T-helper 2 cell (primary cell): ENCODE data around the gene GRAPL.
A peak's percentile ranks its signal among the peaks of the same experiment; 100 is the strongest.
"Not testable (repeated sequence)": the region's sequence is repeated elsewhere in the genome, so short reads cannot be mapped to it uniquely, and the experiment has no call there.

Experiments
- DNase-seq, 5 experiments: peaks; one replicate each; pipeline versions ENCODE4 v3.0.0 to v3.0.0-alpha.2; 2012 to 2022
- total RNA-seq, 2 donors: gene quantifications; one replicate each; lab custom pipeline; 2026; lab: John Stamatoyannopoulos, UW

The GRAPL gene
- total RNA-seq, result 0.31 to 0.34 reads per million in 2 donors

DNA sequence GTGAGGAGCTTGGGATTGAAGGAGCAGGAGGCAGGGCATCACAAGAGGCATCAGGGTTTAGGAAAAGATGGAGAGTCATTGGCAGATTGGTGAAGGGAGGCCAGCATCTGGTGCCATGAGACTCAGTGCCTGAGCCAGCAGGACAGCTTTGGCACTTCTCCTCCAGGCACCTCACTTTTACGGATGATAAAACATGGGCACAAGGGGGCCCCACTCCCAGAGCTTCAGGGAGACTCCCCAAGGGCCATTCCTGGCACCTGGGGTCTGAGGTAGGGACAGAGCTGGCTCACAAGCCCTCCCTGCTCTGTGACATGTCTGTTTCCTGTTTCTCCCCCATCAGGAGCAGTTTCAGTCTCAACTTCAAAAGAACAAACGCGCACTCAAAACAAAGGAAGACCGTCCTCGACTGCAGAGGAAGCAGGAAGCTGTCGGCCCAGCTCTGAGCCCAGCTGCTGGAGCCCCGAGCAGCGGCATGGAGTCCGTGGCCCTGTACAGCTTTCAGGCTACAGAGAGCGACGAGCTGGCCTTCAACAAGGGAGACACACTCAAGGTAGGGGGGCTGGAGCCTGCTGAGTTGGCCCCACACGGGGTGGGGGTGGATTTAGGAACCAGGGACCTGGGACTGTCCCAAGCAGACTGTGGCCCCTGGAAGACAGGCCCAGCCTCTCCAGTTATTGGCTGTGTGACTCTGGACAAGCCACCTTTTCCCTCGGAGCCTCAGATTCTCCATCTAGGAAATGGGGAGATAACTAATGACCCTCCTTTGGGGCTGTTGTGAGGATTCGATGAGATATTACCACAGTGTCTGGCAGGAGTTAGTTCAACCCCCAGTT, at the start of gene GRAPL:
Gene GRAPL, plus strand, starts transcription at position 442 of the 833 bp plus-strand sequence. Its CDS starts 31 bp downstream, at position 473.
- DNase-seq, result not testable (repeated sequence)

DNA sequence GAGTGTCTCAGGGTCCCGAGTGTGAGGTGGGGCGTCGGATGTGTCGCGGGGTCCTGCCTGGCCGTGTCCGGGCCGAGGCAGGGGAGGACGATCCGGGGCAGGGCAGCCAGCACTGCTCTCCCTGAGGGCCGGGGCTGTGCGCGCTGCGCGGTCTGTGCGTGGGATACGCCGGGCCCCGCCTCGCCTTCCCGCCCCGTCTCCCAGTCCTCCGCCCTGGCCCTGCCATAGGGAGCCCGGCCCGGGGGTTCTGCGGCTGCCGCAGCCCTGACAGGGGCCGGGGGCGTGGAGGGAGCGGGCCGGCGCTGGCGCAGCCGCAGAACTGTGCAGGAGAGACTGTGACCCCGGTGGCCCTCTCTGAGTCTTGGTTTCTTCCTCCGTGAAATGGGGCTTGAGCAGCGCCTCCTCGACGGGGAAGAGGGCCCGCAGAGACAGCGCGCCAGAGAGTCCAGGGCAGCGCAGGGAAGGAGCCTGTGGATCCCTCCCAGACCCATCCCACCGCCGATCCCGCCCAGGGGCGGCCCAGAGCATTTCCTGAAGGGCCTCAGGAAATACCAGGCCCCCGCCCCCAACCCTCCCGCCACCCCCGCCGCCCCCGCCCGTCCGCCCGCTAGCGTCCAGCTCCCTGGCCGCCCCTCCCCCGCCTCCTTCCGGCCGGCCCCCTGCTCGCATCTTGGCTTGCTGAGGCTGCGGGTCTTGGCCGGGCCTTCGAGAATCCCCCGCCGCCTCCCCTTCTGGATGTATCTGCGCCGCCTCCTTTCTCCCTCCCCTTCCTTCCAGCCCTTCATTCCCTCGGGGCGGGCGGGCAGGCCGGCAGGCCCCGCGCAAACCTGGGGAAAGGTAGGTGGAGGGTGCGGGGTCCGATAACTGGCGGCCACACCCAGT, 38.3 kb upstream of the GRAPL start:
- DNase-seq, result not testable (repeated sequence)

DNA sequence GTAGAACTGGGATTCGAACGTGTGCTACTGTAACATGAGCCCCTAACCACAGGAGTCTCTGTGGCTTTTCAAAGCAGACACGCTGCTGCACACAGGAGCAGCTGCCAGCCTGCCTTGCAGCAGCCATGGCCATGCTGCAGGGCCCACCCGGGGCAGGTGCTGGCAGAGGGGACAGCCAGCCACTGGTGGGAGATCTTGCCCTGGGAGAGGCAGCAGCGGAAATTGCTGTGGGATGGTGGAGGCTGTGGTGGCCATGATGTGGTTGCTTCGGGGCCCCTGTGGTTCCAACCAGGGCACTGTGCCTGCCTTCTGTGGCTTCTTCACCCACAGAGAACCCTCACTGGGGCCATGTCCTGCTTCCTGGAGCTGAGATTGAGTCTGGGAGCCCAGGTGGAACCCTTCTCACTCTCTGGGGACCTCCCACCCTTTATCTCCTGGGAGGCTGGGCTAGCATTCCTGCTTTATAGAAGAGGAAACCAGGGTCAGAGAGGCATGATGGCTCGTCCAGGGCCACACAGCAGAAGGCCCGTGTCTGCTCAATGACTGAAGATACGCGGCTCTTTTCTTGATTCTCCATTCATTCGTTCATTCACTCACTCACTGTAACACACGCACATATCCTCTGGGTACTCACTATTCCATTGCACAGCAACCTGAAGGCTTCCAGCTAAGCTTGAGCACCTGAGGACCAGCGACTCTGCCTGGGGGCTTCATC, 37.2 kb upstream of the GRAPL start:
- not testable (repeated sequence) for DNase-seq

DNA sequence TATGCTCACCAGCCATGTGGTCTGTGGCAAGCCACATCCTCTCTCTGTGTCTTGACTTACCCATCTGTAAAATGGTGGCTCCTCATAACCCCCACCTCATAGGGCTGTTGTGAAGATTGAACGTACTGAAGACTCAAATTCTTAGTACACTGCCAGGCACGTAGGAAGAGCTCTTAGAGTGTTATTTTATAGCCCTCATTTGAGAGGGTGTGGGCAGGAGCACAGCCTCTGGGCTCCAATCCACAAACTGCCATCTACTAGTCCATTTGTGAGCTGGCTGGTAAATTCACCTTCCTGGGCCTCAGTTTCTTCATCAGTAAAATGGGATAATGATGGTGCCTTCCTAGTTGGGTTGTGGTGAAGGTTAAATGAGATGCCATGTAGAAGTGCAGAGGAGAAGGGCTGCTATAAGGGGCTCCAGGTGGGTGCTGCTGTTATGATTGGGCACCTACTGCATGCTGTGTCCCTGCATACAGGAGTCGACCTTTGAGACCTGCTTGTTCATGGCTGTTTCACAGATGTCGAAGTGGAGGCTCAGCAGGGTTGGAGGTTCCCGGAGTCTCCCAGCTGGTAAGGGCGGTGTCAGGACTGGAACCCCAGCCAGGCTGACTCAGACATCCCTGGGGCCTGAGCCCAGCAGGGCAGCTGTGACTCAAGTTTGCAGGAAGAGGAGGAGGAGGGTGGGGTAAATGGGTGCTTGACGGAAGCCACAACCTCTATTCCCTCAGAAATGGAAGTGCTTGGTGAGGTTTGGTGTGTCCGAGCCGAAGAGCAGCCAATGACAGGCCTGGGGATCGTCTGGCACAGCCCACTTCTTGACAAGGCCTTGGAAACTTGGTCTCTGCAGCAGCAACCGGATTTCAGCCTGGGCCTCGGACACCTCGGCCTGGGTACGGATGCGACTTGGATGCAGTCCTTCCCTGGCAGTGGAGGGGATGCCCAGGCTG, 34.4 kb upstream of the GRAPL start:
- DNase-seq, result not testable (repeated sequence)

DNA sequence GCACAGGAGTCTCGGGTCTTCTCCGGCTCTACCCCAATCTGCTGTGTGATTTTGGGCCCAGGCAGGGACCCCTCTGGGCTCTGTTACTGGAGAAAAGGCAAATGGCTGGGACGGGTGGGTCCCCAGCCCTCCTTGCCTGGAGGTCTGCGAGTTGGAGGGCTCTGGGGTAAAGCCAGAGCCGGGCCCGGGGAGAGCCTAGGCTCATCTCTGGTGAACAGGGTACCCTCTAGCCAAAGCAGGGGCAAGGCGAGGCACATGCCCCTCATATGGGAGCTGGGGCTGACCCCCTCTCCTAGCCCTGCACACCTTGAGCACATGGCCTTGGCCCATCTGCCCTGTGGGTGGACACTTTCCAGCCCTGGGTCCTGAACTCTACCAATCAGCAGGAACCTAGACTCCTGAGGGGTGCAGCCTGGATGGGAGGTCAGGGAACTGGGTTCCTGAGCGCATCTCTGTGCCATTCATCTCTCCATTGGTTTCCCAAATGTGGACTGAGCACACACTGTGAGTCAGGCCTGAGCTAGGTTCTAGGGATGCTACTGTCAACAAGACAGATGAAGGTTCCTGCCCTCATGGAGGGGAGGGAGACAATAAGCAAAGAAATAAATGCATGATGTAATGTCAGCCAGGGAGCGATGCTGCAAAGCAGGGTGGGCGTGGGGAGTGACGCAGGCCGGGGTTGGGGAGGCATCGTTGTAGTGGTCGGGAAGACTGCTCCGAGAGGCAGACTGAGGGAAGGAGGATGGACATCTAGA, 33.5 kb upstream of the GRAPL start:
- not testable (repeated sequence) for DNase-seq

DNA sequence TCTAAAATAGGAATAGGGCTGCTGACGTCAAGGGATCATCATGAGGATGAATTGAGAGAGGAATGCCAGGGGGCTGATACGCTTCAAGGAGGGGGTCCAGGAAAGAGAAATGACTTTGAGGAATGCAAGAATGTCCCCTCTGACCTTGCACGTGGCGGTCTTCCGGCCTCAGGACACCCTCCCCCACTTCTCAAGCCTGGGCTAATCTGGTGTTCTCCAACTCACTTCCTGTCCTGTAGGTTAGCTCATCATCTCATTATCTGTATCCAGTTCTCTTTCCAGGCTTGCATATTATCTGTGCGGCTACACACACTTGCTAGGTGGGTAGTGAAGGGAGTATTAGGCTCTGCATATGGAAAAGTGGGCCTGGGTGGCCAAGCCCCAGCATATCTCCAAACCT, 18.9 kb upstream of the GRAPL start:
- not testable (repeated sequence) for DNase-seq

DNA sequence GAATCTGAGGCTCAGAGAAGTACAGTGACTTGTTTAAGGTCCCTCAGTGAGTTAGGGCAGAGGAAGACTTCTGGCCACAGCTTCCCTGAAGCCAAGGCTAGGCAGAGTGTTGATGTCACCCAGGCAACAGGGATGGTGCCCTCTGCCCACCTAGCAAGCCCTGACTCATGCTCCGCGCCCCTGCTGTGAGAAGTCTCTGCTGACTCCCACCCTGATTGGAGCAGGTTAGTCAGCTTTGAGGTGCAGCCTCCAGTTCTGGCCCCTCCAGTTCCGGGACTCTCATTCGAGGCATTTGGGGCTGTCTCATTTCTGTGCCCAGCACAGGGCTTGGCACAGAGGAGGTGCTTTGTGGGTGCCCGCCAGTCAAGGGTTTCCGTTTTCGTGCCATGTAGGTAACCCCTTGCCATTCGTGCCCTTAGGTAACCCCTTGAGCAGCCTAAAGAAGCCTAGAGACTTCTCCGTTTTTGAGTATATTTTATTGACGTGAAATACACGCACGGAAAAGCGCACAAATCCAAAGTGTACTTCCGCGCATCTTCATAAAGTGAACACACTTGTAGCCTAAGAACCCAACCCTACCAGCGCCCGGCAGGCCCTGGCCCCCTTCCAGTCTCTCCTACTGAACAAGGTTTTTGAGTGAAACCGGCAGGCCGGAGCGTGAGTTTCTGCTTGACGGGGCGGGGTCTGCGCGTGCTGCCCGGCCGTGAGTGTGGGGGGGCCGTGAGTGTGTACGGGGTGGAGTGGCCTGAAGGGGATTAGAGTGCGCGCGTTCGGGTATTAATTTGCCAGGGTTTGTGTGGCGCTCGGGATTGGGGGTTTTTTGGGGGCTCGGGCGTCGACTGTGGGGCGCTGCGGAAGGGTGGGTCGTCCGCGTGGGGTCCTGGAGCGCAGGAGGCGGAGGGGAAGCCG, 16.9 kb upstream of the GRAPL start:
- not testable (repeated sequence) for DNase-seq

DNA sequence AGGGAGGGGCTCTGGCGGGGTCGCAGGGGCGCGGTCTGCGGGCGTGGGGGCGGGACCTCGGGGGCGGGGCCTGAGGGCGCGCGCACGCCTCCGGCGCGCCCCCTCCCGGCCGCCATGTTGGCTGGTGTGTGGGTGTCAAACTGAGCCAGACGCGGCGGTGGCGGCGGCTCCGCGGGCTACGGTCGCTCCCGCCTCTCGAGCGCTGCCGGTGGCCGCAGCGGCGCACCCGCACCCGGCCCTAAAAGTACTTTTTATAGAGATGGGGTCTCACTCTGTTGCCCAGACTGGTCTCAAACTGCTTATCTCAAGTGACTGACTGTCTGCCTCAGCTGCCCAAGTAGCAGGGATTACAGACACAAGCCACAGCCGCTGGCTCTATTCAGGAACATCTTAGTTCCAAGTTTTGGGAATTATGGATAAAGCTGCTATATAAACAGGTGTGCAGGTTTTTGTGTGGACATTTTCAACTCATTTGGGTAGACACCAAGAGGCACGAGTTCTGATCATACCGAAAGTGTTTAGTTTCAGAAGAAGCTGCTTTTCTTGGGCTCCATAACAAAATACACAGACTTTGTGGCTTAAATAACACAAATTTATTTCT, 16.2 kb upstream of the GRAPL start:
- DNase-seq, result peak; percentile 39 to 60 (median 50)

DNA sequence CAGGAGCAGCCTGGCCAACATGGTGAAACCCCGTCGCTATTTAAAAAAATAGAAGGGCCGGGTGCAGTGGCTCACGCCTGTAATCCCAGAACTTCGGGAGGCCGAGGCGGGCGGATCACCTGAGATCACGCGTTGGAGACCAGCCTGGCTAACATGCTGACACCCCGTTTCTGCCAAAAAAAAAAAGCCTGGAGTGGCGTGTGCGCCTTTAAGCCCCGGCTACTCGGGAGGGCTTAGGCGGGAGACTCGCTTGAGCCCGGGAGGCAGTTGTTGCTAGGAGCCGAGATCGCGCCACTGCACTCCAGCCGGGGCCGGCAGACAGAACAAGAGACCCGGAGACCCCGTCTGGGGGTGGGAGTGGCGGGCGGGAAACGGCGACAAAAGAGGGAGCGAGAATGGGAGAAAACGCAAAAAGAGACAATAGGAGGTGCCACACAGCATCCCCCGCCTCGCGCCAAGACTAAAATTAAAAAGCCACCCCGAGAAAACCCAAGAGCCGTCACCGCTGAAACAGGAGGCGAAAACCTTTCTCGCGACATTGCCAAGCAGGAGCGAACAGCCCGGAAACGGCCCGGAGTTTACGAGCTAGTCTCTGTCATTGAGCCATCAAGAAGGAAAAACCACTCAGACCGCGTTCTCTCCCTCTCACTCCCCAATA, 15.5 kb upstream of the GRAPL start:
- DNase-seq, result peak in 4 of 5 experiments; percentile 52 to 81 (median 58)

DNA sequence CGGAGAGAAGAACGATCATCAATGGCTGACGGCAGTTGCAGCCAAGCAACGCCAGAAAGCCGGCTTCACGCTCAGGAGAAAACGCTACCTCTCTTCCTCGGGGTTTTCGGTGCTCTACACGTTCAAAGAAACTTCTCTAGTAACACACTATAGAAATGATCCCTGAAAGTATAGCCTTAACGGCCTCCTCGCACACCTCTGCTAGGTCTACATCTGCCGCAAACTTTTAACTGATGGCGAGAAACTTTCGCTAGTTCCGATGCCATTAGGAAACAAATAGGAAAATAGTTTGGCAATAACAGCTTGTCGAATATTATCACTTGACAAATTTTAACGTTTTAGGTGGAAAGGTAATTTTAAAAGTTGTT, 14.9 kb upstream of the GRAPL start:
- peak in 1 of 5 experiments; percentile 77 for DNase-seq

DNA sequence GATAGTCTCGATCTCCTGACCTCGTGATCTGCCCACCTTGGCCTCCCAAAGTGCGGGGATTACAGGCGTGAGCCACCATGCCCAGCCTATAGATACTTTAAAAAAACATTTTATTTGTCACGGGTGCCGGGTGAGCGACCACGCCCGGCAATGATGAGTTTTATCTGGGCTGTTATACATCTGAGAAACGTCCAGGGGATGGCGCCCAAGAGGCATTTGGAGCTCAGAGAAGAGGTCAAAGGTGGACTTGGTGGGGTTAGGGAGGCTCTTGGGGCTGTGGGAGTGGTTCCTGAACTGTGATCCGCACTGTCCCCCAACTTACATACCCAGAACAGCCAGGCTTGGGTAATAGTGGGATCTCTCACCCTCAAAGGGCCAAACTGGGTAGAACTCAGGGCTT, 8.7 kb upstream of the GRAPL start:
- not testable (repeated sequence) for DNase-seq

DNA sequence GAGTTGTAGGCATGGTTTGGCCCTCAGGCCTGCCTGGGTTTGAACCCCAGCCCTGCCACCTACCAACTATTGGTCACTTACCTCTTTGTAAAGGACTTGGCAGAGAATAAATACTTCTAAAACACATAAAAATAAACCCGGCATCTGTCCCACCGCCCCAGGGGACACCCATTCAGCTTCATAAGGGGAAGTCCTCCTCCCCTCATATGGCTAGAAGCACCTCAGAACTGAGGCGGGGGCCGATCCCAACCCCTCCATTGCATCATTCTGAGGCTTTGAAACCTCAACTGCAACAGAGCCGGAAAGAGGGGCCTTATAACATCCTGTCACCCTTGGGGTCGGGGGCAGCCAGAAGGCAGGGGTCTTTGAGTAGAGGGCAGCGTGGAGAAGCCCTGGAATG, 2.1 kb upstream of the GRAPL start:
- DNase-seq, result not testable (repeated sequence)

DNA sequence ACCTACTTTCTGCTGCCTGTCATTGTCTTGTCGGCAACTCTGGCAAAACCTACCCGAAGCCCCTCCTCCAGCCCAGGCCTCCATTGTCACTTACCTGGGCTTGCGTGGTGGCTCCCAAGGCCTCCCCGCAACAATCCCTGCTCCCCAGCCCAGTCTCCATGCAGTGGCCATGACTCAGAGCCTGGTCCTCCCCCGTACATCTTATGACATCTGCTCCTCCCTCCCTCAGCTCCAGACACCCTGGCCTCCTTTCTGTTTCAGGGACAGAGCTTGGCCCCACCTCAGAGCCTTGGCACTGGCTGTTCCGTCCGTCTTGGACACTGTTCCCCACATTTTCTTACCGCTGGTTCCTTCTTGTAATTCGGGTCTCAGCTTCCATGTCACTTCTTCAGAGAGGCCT, 2.1 kb downstream of the GRAPL start:
- DNase-seq, result not testable (repeated sequence)

DNA sequence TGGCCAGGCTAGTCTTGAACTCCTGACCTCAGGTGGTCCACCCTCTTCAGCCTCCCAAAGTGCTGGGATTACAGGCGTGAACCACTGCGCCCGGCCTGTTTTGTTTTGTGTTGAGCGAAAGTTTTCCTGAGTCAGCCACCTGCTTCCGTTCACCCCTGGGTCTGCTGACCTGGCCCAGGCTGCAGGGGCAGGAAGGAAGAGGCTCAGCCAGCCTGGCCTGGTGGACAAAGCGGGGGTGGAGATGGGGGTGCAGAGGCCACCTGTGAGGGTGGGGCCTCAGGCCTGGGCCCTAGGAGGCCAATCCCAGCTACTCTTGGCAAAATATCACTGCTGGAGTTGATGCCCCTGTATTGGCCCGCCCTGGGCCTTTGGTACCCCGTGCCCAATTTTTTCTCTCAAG, 3.7 kb downstream of the GRAPL start:
- not testable (repeated sequence) for DNase-seq

DNA sequence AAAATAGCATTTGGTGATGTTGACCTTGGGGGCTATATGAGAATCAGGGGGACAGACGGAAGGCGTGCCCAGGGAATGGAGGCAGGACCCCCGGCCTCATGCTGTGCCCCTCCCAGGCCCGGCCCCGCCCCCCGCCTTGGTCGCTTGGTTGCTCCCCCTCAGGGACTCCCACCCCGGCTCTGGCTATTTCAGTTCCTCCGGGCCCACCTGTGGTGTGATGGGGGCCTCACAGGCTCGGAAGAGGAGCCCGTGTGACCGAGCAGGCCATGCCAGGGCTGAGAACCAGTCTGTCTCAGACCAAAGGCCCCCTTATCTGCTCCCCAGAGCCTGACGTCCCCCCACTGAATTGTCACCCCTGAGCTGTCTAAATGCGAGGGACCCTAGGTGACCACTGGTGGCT, 4.4 kb downstream of the GRAPL start:
- not testable (repeated sequence) for DNase-seq

DNA sequence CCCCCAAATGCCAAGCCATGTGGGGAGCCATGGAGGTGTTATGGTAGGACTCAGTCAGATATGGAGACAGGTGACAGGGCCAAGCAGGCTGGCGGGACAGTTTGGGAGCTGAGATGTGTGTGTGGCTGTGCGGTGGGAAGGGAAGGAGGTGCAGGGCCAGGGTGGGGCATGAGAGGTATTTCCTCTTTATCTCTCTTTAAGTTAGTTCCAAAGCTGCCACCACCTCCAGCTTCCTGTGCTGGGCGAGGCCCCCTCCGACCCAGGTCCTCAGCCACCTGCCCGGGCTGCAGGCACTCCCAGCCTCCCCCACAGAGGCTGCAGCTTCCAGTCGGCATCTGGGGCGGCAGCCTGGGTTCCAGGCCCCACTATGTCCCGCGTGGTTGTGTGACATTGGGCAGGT, 6.4 kb downstream of the GRAPL start:
- DNase-seq, result not testable (repeated sequence)

DNA sequence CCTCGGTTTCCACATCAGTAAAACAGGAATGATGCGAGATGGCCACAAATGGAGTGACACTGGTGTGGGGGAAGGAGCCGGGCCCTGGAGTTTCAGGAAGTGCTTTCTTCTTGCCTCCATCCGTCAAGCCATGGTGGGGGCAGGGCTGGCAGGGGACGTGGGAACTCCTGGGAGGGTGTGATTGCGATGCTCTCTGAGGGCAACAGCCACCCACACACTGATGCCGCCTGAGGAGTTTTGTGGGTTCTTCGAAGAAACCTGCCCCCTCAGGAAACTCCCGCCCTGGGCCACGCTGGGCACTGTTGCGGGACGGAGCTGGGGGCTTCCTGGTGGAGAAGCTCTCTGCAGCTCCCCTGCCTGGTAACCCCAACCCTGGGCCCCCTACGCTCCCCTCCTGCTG, 8.0 kb downstream of the GRAPL start:
- DNase-seq, result not testable (repeated sequence)

DNA sequence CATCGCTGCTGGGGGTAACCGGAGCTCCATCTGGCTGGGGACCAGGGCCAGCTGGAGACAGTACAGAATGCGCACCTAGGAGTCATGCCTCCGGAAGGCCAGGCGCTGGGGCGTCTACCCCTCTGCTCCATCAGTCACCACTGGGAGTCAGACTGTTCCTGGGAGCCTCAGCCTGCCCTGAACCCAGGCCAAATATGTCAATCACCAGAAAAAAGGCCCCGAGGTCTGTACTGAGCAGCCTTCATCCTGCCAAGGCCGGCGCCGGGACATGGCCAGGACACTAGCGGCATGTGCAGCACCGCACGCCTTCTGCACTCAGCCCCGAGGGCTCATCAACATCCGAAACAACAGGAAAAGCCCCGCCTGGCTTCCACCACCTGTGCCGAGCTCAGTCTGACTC, 8.7 kb downstream of the GRAPL start:
- not testable (repeated sequence) for DNase-seq

DNA sequence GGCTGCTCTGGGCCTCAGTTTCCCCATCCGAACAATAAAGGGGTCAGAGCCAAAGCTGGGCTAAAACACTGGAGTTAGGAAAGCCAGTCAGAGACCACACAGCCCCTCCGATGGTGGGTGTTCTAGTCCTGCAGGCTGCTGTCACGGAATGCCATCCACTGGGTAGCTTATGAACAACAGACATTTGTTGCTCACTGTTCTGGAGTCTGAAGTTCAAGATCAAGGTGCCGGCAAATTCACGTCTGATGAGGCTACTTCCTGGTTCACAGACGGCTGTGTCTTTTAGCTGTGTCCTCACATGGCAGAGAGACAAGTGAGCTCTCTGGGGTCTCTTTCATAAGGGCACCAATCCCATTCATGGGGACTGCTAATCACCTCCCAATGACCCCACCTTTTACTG, 9.2 kb downstream of the GRAPL start:
- not testable (repeated sequence) for DNase-seq
